ENCODE measurements around the gene CYSTM1. TPM values are rescaled to one million over a fixed set of nuclear protein-coding genes. Genes with fewer than 3 reads are reported as not detected.

CYSTM1 gene
- total and polyA plus RNA-seq, 2 of the 8 experiments (the other 6 are each of a cell fraction or from before 2014, with no cell fraction given): 25.0 to 47.8 TPM

DNA sequence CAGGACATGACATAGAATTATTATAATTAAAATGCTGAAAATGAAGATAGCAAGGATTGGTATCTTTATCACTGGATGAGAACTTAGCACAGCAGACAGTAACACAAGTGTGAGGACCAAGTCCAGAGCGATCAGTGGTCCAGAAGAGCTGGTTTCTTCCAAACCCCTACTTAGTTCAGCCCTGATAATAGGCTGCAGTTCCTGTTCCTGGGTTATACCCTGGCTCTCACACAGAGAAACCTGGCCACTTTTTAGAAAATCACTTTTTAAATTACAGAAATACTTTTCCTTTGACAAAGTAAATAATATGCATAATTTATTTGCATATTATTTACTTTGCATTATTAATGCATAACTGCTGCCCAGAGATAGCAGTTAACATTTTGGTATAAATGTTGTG lies 40.3 kb downstream of the CYSTM1 start:
- no peak overlapping the region for H3K56ac ChIP-seq (replicated peaks; ENCODE audit: insufficient read length, low read depth, low read length)
- no peak overlapping the region for H3K14ac ChIP-seq (ENCODE audit: insufficient read length)
- CTCF ChIA-PET (ENCODE audit: partially characterized antibody): interaction anchor here (0.6 to 6.0 kb wide), 7 partner anchors 9 to 1137 kb away, joined by 3 to 55 read pairs (median 4); no protein-coding TSS in a partner anchor
- FAIRE-seq (no peak), DNase-seq (ENCODE audit: low read depth in 1 of 2, low spot score in 2 of 2) (no peak)
- no peak overlapping the region for H2BK15ac ChIP-seq (ENCODE audit: low read length)
- no peak overlapping the region for H2BK5ac ChIP-seq (ENCODE audit: low read depth, low read length)
- no peak overlapping the region for H2AK5ac ChIP-seq (ENCODE audit: low read depth, low read length)
- H3K79me1 ChIP-seq (ENCODE audit: low read depth, low read length): no peaks in the 10 kb centered on the region
- H3K27me3 ChIP-seq (replicated peaks in 1 of 4; ENCODE audit: control insufficient read depth in 3 of 4, extremely low read depth in 1 of 4, insufficient read depth in 3 of 4, low read length in 3 of 4): no peaks in the 10 kb centered on the region
- H3K4me1 ChIP-seq (replicated peaks in 1 of 4; ENCODE audit: control insufficient read depth in 3 of 4, insufficient read depth in 4 of 4, low read length in 3 of 4): peaks cover 0 to 4% (median 0%) of the 10 kb centered on the region in 4 experiments; a peak in 1 of 7 replicates
- POLR2A ChIA-PET (ENCODE audit: partially characterized antibody): interaction anchor here (1.3 kb wide), 1 partner anchor 9 kb away, joined by 3 read pairs; no protein-coding TSS in a partner anchor
- no peaks in the 10 kb centered on the region for H3K9me3 ChIP-seq (ENCODE audit: insufficient read depth in 2 of 2, low read depth in 1 of 2, low read length in 1 of 2)
- H3K4ac ChIP-seq (replicated peaks; ENCODE audit: insufficient read length, low read depth, low read length): no peak overlapping the region
- H3K36me3 ChIP-seq (ENCODE audit: control insufficient read depth in 2 of 4, insufficient read depth in 4 of 4, low read length in 3 of 4): no peaks in the 10 kb centered on the region
- WGBS, 2 experiments (ENCODE audit: extremely low coverage in 1 of 2, insufficient coverage in 1 of 2, insufficient read length in 1 of 2, insufficient replicate concordance in 2 of 2, low coverage in 1 of 2, low lambda C conversion rate in 2 of 2, missing lambda C conversion rate in 1 of 2): 87% methylated on average over 1 of the region's 1 CpG; no CpG with 5 or more reads in 1 of the 2 experiments
- no peak overlapping the region for H2BK12ac ChIP-seq (ENCODE audit: low read depth, low read length)
- no peak overlapping the region for H3K4me2 ChIP-seq (ENCODE audit: insufficient read depth in 1 of 2, low read depth in 2 of 2, low read length in 2 of 2)
- H4K91ac ChIP-seq (replicated peaks; ENCODE audit: insufficient read length, low read length): no peak overlapping the region
- no peaks in the 10 kb centered on the region for H3K23me2 ChIP-seq (ENCODE audit: low read depth, low read length)
- H3K27ac ChIP-seq (ENCODE audit: low read depth, low read length): no peak overlapping the region
- H3K18ac ChIP-seq (ENCODE audit: extremely low read depth, low read length): no peak overlapping the region
- no peak overlapping the region for H2AFZ ChIP-seq (ENCODE audit: low read length)
- H2BK20ac ChIP-seq (ENCODE audit: low read length): no peak overlapping the region
- H3K23ac ChIP-seq (ENCODE audit: insufficient read length): no peak overlapping the region
- no peaks in the 10 kb centered on the region for H4K20me1 ChIP-seq (replicated peaks in 1 of 2; ENCODE audit: control insufficient read depth in 1 of 2, insufficient read depth in 2 of 2, low read length in 2 of 2)
- no peak overlapping the region for H4K8ac ChIP-seq (ENCODE audit: extremely low read depth, insufficient read depth, low read length)
- no peak overlapping the region for H2BK120ac ChIP-seq (replicated peaks; ENCODE audit: low read depth, low read length)
- H3K4me3 ChIP-seq (ENCODE audit: extremely low read depth in 1 of 4, insufficient read depth in 2 of 4, low read depth in 3 of 4, low read length in 4 of 4): no peak overlapping the region
- no peaks in the 10 kb centered on the region for H3K79me2 ChIP-seq (ENCODE audit: control insufficient read depth in 1 of 2, insufficient read depth in 2 of 2, low read length in 2 of 2)
- no peak overlapping the region for H3K9ac ChIP-seq (replicated peaks in 1 of 4; ENCODE audit: extremely low read depth in 1 of 4, low read depth in 3 of 4, low read length in 3 of 4)
- H4K5ac ChIP-seq (ENCODE audit: insufficient read length, low read depth, low read length): no peak overlapping the region
- TF ChIP-seq JUN (IDR thresholded peaks at IDR 0.05; ENCODE audit: low read depth, low read length) (no peak), RAD21 (IDR thresholded peaks at IDR 0.05 in 1 of 2, conservative IDR thresholded peaks at IDR 0.05 in 1 of 2; ENCODE audit: low read depth in 2 of 2, low read length in 2 of 2) (no peak), PHF8 (conservative IDR thresholded peaks at IDR 0.05; ENCODE audit: low read depth, low read length) (no peak), SRF (IDR thresholded peaks at IDR 0.05; ENCODE audit: low read depth, low read length) (no peak), CHD1 (IDR thresholded peaks at IDR 0.05; ENCODE audit: low read depth, low read length) (no peak)
- TF ChIP-seq, protein P1, sequence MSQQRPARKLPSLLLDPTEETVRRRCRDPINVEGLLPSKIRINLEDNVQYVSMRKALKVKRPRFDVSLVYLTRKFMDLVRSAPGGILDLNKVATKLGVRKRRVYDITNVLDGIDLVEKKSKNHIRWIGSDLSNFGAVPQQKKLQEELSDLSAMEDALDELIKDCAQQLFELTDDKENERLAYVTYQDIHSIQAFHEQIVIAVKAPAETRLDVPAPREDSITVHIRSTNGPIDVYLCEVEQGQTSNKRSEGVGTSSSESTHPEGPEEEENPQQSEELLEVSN (IDR thresholded peaks at IDR 0.05): no peak

Measured in H1 (cell line).